ENCODE results near the gene FBXW8. TPM values are rescaled to one million over a fixed set of nuclear protein-coding genes. Genes with fewer than 3 reads are reported as not detected.

Gene FBXW8
- polyA plus RNA-seq, 3 donors = 2.0 to 5.2 (median 2.7) TPM

- H3K27ac Mint-ChIP-seq = no peak overlapping the region
Measured at GRCh38 chr12:116887244-116887643, 23.5 kb upstream of the FBXW8 start.

GRCh38 chr12:116887897-116888296 lies 22.9 kb upstream of the FBXW8 start:
- no peak overlapping the region for H2AFZ ChIP-seq (ENCODE audit: insufficient read depth, low read depth, low read length, poor library complexity, severe bottlenecking)
- peaks cover 6% of the 10 kb centered on the region for H3K4me1 Mint-ChIP-seq
- no peak overlapping the region for H3K27ac Mint-ChIP-seq
- no peak overlapping the region for H3K9ac ChIP-seq (ENCODE audit: insufficient read depth, low read length, poor library complexity, severe bottlenecking)
- no peaks in the 10 kb centered on the region for H4K20me1 ChIP-seq (ENCODE audit: insufficient read depth, low read length)
- H3K36me3 Mint-ChIP-seq = no peaks in the 10 kb centered on the region
- intact Hi-C loops (cut with micrococcal nuclease) = no loop called here
- no peak overlapping the region for H3K27ac ChIP-seq (ENCODE audit: low read depth in 1 of 2, low read length in 2 of 2)
- H3K4me2 ChIP-seq (replicated peaks; ENCODE audit: extremely low read depth, low read length, poor library complexity, severe bottlenecking) = no peak overlapping the region
- no CpG with 5 or more reads among the region's 6 CpGs for WGBS (ENCODE audit: insufficient coverage)
- H3K36me3 ChIP-seq (replicated peaks in 1 of 2; ENCODE audit: control insufficient read depth in 1 of 2, insufficient read depth in 2 of 2, low read length in 2 of 2) = no peaks in the 10 kb centered on the region
- H3K4me3 Mint-ChIP-seq = no peak overlapping the region
- H3K9me3 Mint-ChIP-seq = peaks cover 0 to 13% (median 7%) of the 10 kb centered on the region in 7 donors
- DNase-seq = no peak
- H3K4me3 ChIP-seq (replicated peaks in 1 of 3; ENCODE audit: low read depth in 2 of 3, low read length in 3 of 3) = no peak overlapping the region
- peaks cover 0 to 6% of the 10 kb centered on the region in 2 donors for H3K9me3 ChIP-seq (replicated peaks in 1 of 2; ENCODE audit: control insufficient read depth in 1 of 2, insufficient read depth in 1 of 2, low read length in 2 of 2)
- peaks cover 0 to 26% of the 10 kb centered on the region in 2 donors for H3K4me1 ChIP-seq (ENCODE audit: control insufficient read depth in 1 of 2, insufficient read depth in 2 of 2, low read length in 2 of 2)
- peaks cover 6 to 24% of the 10 kb centered on the region in 2 donors for H3K27me3 ChIP-seq (ENCODE audit: control insufficient read depth in 2 of 2, insufficient read depth in 2 of 2, low read length in 2 of 2)
- no peak for TF ChIP-seq CTCF (IDR thresholded peaks at IDR 0.05)
- H3K79me2 ChIP-seq (ENCODE audit: insufficient read depth, low read length) = no peaks in the 10 kb centered on the region
- H3K27me3 Mint-ChIP-seq (ENCODE audit: low read depth in 3 of 3) = peaks cover 20 to 32% (median 25%) of the 10 kb centered on the region in 3 donors

More at GRCh38 chr12:116887244-116887643, 23.5 kb upstream of the FBXW8 start:
- Mint-ChIP-seq H3K9me3 (peaks cover 0 to 16% (median 6%) of the 10 kb centered on the region in 7 donors), H3K36me3 (no peaks in the 10 kb centered on the region), H3K27me3 (ENCODE audit: low read depth in 3 of 3) (peaks cover 26 to 39% (median 31%) of the 10 kb centered on the region in 3 donors), H3K4me3 (no peak overlapping the region), H3K4me1 (peaks cover 6% of the 10 kb centered on the region)
- no peak overlapping the region for H3K9ac ChIP-seq (ENCODE audit: insufficient read depth, low read length, poor library complexity, severe bottlenecking)
- no peak for DNase-seq
- H3K4me2 ChIP-seq (replicated peaks; ENCODE audit: extremely low read depth, low read length, poor library complexity, severe bottlenecking) = no peak overlapping the region
- no CpG with 5 or more reads among the region's 1 CpG for WGBS (ENCODE audit: insufficient coverage)
- no peak overlapping the region for H3K27ac ChIP-seq (ENCODE audit: low read depth in 1 of 2, low read length in 2 of 2)
- no peak overlapping the region for H2AFZ ChIP-seq (ENCODE audit: insufficient read depth, low read depth, low read length, poor library complexity, severe bottlenecking)
- no peaks in the 10 kb centered on the region for H3K36me3 ChIP-seq (replicated peaks in 1 of 2; ENCODE audit: control insufficient read depth in 1 of 2, insufficient read depth in 2 of 2, low read length in 2 of 2)
- no peak for TF ChIP-seq CTCF (IDR thresholded peaks at IDR 0.05)
- peaks cover 13 to 27% of the 10 kb centered on the region in 2 donors for H3K27me3 ChIP-seq (ENCODE audit: control insufficient read depth in 2 of 2, insufficient read depth in 2 of 2, low read length in 2 of 2)
- intact Hi-C loops (cut with micrococcal nuclease) = no loop called here
- peaks cover 0 to 26% of the 10 kb centered on the region in 2 donors for H3K4me1 ChIP-seq (ENCODE audit: control insufficient read depth in 1 of 2, insufficient read depth in 2 of 2, low read length in 2 of 2)
- H3K9me3 ChIP-seq (replicated peaks in 1 of 2; ENCODE audit: control insufficient read depth in 1 of 2, insufficient read depth in 1 of 2, low read length in 2 of 2) = peaks cover 5 to 6% of the 10 kb centered on the region in 2 donors
- H4K20me1 ChIP-seq (ENCODE audit: insufficient read depth, low read length) = no peaks in the 10 kb centered on the region
- H3K79me2 ChIP-seq (ENCODE audit: insufficient read depth, low read length) = no peaks in the 10 kb centered on the region
- no peak overlapping the region for H3K4me3 ChIP-seq (replicated peaks in 1 of 3; ENCODE audit: low read depth in 2 of 3, low read length in 3 of 3)

Data from CD14-positive monocyte (primary cell).